Measurements from ENCODE around the gene NSA2.

The NSA2 gene

DNA sequence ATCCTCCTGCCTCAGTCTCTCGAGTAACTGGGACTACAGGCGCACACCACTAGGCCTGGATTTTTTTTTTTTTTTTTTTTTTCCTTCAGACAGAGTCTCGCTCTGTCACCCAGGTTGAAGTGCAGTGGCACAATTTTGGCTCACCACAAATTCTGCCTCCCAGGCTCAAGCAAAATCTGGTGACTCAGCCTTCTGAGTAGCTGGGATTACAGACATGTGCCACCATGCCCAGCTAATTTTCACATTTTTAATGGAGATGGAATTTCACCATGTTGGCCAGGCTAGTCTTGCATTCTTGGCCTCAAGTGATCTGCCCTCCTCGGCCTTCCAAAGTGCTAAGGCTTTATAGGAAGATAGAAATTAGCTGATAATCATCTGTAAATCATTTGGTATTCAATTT lies 43.9 kb downstream of the NSA2 start:
- DNase-seq (ENCODE audit: low read depth in 2 of 2, low spot score in 1 of 2), result no peak

DNA sequence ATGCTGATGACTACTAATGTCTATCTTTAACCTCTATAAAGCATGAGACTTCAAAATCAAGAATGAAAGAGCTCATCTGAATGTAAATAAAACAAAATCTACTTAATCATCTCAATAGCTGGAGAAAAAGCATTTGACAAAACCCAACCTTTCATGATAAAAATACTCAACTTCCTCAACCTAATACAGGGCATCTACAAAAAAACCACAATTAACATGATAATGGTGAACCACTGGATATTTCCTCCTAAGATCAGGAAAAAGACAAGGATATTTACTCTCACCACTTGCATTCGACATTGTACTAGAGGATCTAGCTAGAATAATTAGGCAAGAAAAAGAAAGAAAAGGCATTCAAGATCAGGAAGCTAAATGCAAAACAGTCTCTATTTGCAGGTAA lies 49.8 kb downstream of the NSA2 start:
- no peak for DNase-seq (ENCODE audit: low read depth in 2 of 2, low spot score in 1 of 2)

GRCh38 chr5:74822288-74822687 lies 55.2 kb downstream of the NSA2 start:
- no peak for DNase-seq (ENCODE audit: low read depth in 2 of 2, low spot score in 1 of 2)

DNA sequence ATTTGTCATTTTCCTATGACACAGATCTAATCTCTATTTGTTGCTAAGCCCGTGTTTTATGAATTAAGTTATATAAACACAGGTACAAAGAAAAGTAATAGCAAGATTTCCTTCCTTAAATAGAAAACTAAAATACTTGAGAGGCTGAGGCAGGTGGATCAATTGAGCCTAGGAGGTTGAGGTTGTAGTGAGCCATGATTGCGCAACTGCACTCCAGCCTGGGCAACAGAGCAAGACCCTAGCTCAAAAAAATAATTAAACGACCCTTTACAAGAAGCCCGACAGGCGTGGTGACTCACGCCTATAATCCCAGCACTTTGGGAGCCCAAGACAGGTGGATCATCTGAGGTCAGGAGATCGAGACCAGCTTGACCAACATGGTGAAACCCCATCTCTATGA lies 62.4 kb downstream of the NSA2 start:
- DNase-seq (ENCODE audit: low read depth in 2 of 2, low spot score in 1 of 2), result no peak
